ENCODE measurements around the gene PLCZ1.

PLCZ1 gene

GRCh38 chr12:18683327-18684013 lies 54.3 kb downstream of the PLCZ1 start:
- peak; percentile 54 for DNase-seq (ENCODE audit: low read depth)
- no peak for TF ChIP-seq CTCF (IDR thresholded peaks at IDR 0.05; ENCODE audit: low read length, missing control alignments)
- H3K4me3 ChIP-seq (replicated peaks; ENCODE audit: low read depth, low read length) = no peak overlapping the region

GRCh38 chr12:18681818-18682217 lies 56.0 kb downstream of the PLCZ1 start:
- no peak for DNase-seq (ENCODE audit: low read depth)
- H3K4me3 ChIP-seq (replicated peaks; ENCODE audit: low read depth, low read length) = no peak overlapping the region

GRCh38 chr12:18676996-18677588 lies 60.7 kb downstream of the PLCZ1 start:
- H3K4me3 ChIP-seq (replicated peaks; ENCODE audit: low read depth, low read length) = no peak overlapping the region
- DNase-seq (ENCODE audit: low read depth) = peak; percentile 3
- TF ChIP-seq CTCF (IDR thresholded peaks at IDR 0.05; ENCODE audit: low read length, missing control alignments) = no peak

More at GRCh38 chr12:18681818-18682217, 56.0 kb downstream of the PLCZ1 start:
- TF ChIP-seq CTCF (IDR thresholded peaks at IDR 0.05; ENCODE audit: low read length, missing control alignments) = no peak

- no peak overlapping the region for H3K4me3 ChIP-seq (replicated peaks; ENCODE audit: low read depth, low read length)
Observed at GRCh38 chr12:18676141-18676540, 61.7 kb downstream of the PLCZ1 start.

GRCh38 chr12:18658829-18659228 lies 79.0 kb downstream of the PLCZ1 start:
- no peak for TF ChIP-seq CTCF (IDR thresholded peaks at IDR 0.05; ENCODE audit: low read length, missing control alignments)
- no peak overlapping the region for H3K4me3 ChIP-seq (replicated peaks; ENCODE audit: low read depth, low read length)
- no peak for DNase-seq (ENCODE audit: low read depth)

More at GRCh38 chr12:18676141-18676540, 61.7 kb downstream of the PLCZ1 start:
- no peak for TF ChIP-seq CTCF (IDR thresholded peaks at IDR 0.05; ENCODE audit: low read length, missing control alignments)
- no peak for DNase-seq (ENCODE audit: low read depth)

- DNase-seq (ENCODE audit: low read depth) = no peak
- no peak overlapping the region for H3K4me3 ChIP-seq (replicated peaks; ENCODE audit: low read depth, low read length)
- no peak for TF ChIP-seq CTCF (IDR thresholded peaks at IDR 0.05; ENCODE audit: low read length, missing control alignments)
Observed at GRCh38 chr12:18658179-18658578, 79.6 kb downstream of the PLCZ1 start.

- DNase-seq (ENCODE audit: low read depth) = no peak
- TF ChIP-seq CTCF (IDR thresholded peaks at IDR 0.05; ENCODE audit: low read length, missing control alignments) = no peak
- H3K4me3 ChIP-seq (replicated peaks; ENCODE audit: low read depth, low read length) = no peak overlapping the region
Observed at GRCh38 chr12:18655351-18655750, 82.5 kb downstream of the PLCZ1 start.
